Astrocyte (in vitro differentiated cells and primary cell): ENCODE measurements around the gene HDDC2. TPM values are rescaled to one million over a fixed set of nuclear protein-coding genes. Genes with fewer than 3 reads are reported as not detected.

Experiments used
- DNase-seq: peaks from one replicate; pipeline ENCODE4 v3.0.0-alpha.2; 2010; ENCODE audit warnings: low read depth
- FAIRE-seq: peaks from 2 replicates; lab custom pipeline; 2011; peaks lifted over from hg19 to GRCh38; lab: Jason Lieb, UNC
- H2AFZ ChIP-seq: 2 replicates; pipeline ENCODE4 v1.6.0; 2012; ENCODE audit warnings: low read depth, low read length, inconsistent platforms
- H3K27ac ChIP-seq: 2 replicates; pipeline ENCODE4 v1.5.1; 2011; ENCODE audit warnings: low read depth, low read length, inconsistent platforms
- H3K27me3 ChIP-seq: 2 replicates; pipeline ENCODE4 v1.6.0; 2011; ENCODE audit warnings: low read length, inconsistent platforms; ENCODE audit not compliant: insufficient read depth
- H3K36me3 ChIP-seq: 2 replicates; pipeline ENCODE4 v1.5.1; 2011; ENCODE audit warnings: low read length, inconsistent platforms; ENCODE audit not compliant: insufficient read depth
- H3K4me1 ChIP-seq: 2 replicates; pipeline ENCODE4 v1.5.1; 2011; ENCODE audit warnings: low read length, inconsistent platforms; ENCODE audit not compliant: insufficient read depth
- H3K4me2 ChIP-seq: 2 replicates; pipeline ENCODE4 v1.6.0; 2012; ENCODE audit warnings: low read length, inconsistent platforms
- H3K4me3 ChIP-seq: 2 replicates; pipeline ENCODE4 v1.5.1; 2011; ENCODE audit warnings: low read depth, mild to moderate bottlenecking, low read length, inconsistent platforms; ENCODE audit not compliant: insufficient read depth
- H3K79me2 ChIP-seq: 2 replicates; pipeline ENCODE4 v1.6.0; 2012; ENCODE audit warnings: mild to moderate bottlenecking, low read length, inconsistent platforms; ENCODE audit not compliant: insufficient read depth
- H3K9ac ChIP-seq: 2 replicates; pipeline ENCODE4 v1.6.0; 2012; ENCODE audit warnings: mild to moderate bottlenecking, low read length, inconsistent platforms
- H3K9me3 ChIP-seq: 2 replicates; pipeline ENCODE4 v1.5.1; 2012; ENCODE audit warnings: low read depth, mild to moderate bottlenecking, low read length, inconsistent platforms; ENCODE audit not compliant: insufficient read depth
- H4K20me1 ChIP-seq: 2 replicates; pipeline ENCODE4 v1.6.0; 2012; ENCODE audit warnings: low read length, inconsistent platforms; ENCODE audit not compliant: insufficient read depth
- H3K27ac Mint-ChIP-seq: one replicate; pipeline ENCODE4 v1.8.0; 2021; ENCODE audit warnings: mild to moderate bottlenecking, mixed read lengths; ENCODE audit not compliant: unreplicated experiment
- H3K27me3 Mint-ChIP-seq: one replicate; pipeline ENCODE4 v1.8.0; 2021; ENCODE audit warnings: low read depth, mixed read lengths; ENCODE audit not compliant: unreplicated experiment
- H3K36me3 Mint-ChIP-seq: one replicate; pipeline ENCODE4 v1.8.0; 2021; ENCODE audit warnings: low read depth, mixed read lengths; ENCODE audit not compliant: unreplicated experiment
- H3K4me1 Mint-ChIP-seq: one replicate; pipeline ENCODE4 v1.8.0; 2021; ENCODE audit warnings: low read depth, mixed read lengths; ENCODE audit not compliant: unreplicated experiment
- H3K4me3 Mint-ChIP-seq: one replicate; pipeline ENCODE4 v1.8.0; 2021; ENCODE audit warnings: mild to moderate bottlenecking, moderate library complexity, mixed read lengths; ENCODE audit not compliant: unreplicated experiment
- H3K9me3 Mint-ChIP-seq: one replicate; pipeline ENCODE4 v1.8.0; 2021; ENCODE audit warnings: mild to moderate bottlenecking, mixed read lengths; ENCODE audit not compliant: unreplicated experiment
- CTCF ChIP-seq: IDR thresholded peaks from 2 replicates; pipeline ENCODE4 v1.5.1; 2011; ENCODE audit warnings: low read depth, mild to moderate bottlenecking, inconsistent platforms, low read length, moderate library complexity; ENCODE audit not compliant: insufficient read depth
- EZH2 ChIP-seq: IDR thresholded peaks from 2 replicates; pipeline ENCODE4 v1.6.1; 2012; ENCODE audit warnings: mild to moderate bottlenecking, low read length, inconsistent platforms; ENCODE audit not compliant: insufficient read depth
- total RNA-seq: library from RNA; stranded (reverse); gene quantifications from 2 replicates; pipeline ENCODE4 v1.2.1, GENCODE V29; 2021

HDDC2 gene
- total RNA-seq, 1 donor from 2014 or later: 53.5 TPM

- H3K27me3 ChIP-seq: no peaks in the 10 kb centered on the region
- no peak overlapping the region for H3K4me3 ChIP-seq
- no peak overlapping the region for H3K4me3 Mint-ChIP-seq
- peaks cover 15% of the 10 kb centered on the region for H3K79me2 ChIP-seq
- H2AFZ ChIP-seq: no peak overlapping the region
- no peaks in the 10 kb centered on the region for H3K9me3 Mint-ChIP-seq
- no peak for FAIRE-seq
- peaks cover 11% of the 10 kb centered on the region for H4K20me1 ChIP-seq
- H3K4me1 Mint-ChIP-seq: no peaks in the 10 kb centered on the region
- peaks cover 41% of the 10 kb centered on the region for H3K36me3 ChIP-seq
- DNase-seq: no peak
- no peaks in the 10 kb centered on the region for H3K4me1 ChIP-seq
- TF ChIP-seq CTCF (no peak), EZH2 (no peak)
- H3K4me2 ChIP-seq: no peak overlapping the region
- no peak overlapping the region for H3K27ac Mint-ChIP-seq
- H3K9me3 ChIP-seq: no peaks in the 10 kb centered on the region
- H3K27ac ChIP-seq: no peak overlapping the region
- H3K9ac ChIP-seq: no peak overlapping the region
- no peaks in the 10 kb centered on the region for H3K27me3 Mint-ChIP-seq
- H3K36me3 Mint-ChIP-seq: peaks cover 19% of the 10 kb centered on the region
Observed at GRCh38 chr6:125294036-125294435, 7.7 kb downstream of the HDDC2 start.

GRCh38 chr6:125293587-125293986, 8.2 kb downstream of the HDDC2 start:
- Histone ChIP-seq H3K4me1 (no peaks in the 10 kb centered on the region), H4K20me1 (peaks cover 11% of the 10 kb centered on the region), H3K9me3 (no peaks in the 10 kb centered on the region), H3K36me3 (peaks cover 41% of the 10 kb centered on the region), H3K4me3 (no peak overlapping the region), H3K27me3 (no peaks in the 10 kb centered on the region), H3K9ac (no peak overlapping the region), H3K79me2 (peaks cover 15% of the 10 kb centered on the region), H2AFZ (no peak overlapping the region), H3K27ac (no peak overlapping the region), H3K4me2 (no peak overlapping the region)
- no peaks in the 10 kb centered on the region for H3K4me1 Mint-ChIP-seq
- H3K27ac Mint-ChIP-seq: no peak overlapping the region
- DNase-seq: no peak
- TF ChIP-seq CTCF: no peak
- TF ChIP-seq EZH2: no peak
- FAIRE-seq: no peak
- H3K4me3 Mint-ChIP-seq: no peak overlapping the region
- H3K9me3 Mint-ChIP-seq: no peaks in the 10 kb centered on the region
- no peaks in the 10 kb centered on the region for H3K27me3 Mint-ChIP-seq
- H3K36me3 Mint-ChIP-seq: peaks cover 19% of the 10 kb centered on the region

- FAIRE-seq (no peak), DNase-seq (no peak)
- Histone ChIP-seq H2AFZ (no peak overlapping the region), H3K4me1 (no peaks in the 10 kb centered on the region), H3K27me3 (no peaks in the 10 kb centered on the region), H3K79me2 (peaks cover 9% of the 10 kb centered on the region), H3K4me3 (no peak overlapping the region), H4K20me1 (no peaks in the 10 kb centered on the region), H3K9ac (no peak overlapping the region), H3K4me2 (no peak overlapping the region), H3K36me3 (peaks cover 26% of the 10 kb centered on the region), H3K9me3 (no peaks in the 10 kb centered on the region), H3K27ac (no peak overlapping the region)
- no peak overlapping the region for H3K27ac Mint-ChIP-seq
- peaks cover 25% of the 10 kb centered on the region for H3K36me3 Mint-ChIP-seq
- no peak for TF ChIP-seq EZH2
- TF ChIP-seq CTCF: no peak
- H3K4me3 Mint-ChIP-seq: no peak overlapping the region
- peaks cover 5% of the 10 kb centered on the region for H3K9me3 Mint-ChIP-seq
- no peaks in the 10 kb centered on the region for H3K27me3 Mint-ChIP-seq
- H3K4me1 Mint-ChIP-seq: no peaks in the 10 kb centered on the region
Observed at GRCh38 chr6:125287718-125288117, 14.0 kb downstream of the HDDC2 start.
